ENCODE measurements around the gene LRRC4B. TPM values are rescaled to one million over a fixed set of nuclear protein-coding genes. Genes with fewer than 3 reads are reported as not detected.
A peak's percentile ranks its signal among the peaks of the same experiment; 100 is the strongest.
"Not testable (repeated sequence)": the region's sequence is repeated elsewhere in the genome, so short reads cannot be mapped to it uniquely, and the experiment has no call there.

Gene LRRC4B, protein sequence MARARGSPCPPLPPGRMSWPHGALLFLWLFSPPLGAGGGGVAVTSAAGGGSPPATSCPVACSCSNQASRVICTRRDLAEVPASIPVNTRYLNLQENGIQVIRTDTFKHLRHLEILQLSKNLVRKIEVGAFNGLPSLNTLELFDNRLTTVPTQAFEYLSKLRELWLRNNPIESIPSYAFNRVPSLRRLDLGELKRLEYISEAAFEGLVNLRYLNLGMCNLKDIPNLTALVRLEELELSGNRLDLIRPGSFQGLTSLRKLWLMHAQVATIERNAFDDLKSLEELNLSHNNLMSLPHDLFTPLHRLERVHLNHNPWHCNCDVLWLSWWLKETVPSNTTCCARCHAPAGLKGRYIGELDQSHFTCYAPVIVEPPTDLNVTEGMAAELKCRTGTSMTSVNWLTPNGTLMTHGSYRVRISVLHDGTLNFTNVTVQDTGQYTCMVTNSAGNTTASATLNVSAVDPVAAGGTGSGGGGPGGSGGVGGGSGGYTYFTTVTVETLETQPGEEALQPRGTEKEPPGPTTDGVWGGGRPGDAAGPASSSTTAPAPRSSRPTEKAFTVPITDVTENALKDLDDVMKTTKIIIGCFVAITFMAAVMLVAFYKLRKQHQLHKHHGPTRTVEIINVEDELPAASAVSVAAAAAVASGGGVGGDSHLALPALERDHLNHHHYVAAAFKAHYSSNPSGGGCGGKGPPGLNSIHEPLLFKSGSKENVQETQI
- total RNA-seq = 1 to 10 TPM in 1 of 4 donors, under 1 TPM in 3; 0.23 to 1.8 (median 0.35) TPM

DNA sequence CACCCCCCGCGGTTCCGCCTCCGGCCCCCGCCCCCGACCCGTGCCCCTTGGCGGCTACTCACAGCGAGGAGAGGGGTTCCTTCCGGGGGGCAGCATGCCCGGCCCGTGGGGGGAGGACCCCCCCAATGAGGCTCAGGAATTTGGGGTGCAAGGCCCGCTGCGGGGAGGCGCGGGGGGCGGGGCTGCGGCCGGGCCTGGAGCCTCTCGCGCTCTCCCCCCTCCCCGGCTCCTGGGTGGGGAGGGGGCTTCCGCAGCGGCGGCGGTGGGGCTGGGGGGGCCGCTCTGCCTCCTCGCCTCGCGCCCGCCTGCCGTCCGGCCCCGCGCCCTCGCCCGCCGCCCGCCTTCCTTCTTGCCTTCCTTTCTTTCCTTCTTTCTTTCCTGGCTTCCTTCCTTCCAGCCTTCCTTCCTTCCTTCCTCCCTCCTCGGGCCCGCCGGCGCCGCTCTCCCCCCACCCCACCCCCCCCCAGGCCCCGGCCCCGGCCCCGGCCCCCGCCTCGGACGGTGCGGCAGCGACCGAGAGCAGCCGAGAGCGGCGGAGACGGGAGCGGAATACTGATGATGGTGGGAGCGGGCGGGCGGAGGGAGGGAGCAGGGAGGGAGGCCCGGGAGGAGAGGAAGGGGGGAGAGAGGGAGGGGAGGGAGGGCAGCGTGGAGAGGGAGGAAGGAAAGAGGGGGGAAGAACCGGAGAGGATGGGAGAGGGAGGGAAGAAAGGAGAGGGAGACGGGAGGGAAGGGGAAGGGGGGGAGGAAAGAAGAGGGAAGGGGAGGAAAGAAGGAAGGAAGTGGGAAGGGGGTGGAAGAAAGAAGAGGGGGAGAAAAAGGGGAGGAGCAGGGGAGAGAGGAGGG is at the start of gene LRRC4B:
TSS of gene LRRC4B (minus strand) at position 554 of the 846 bp plus-strand sequence. CDS start 19,597 bp downstream, outside the sequence.
- no peak for TF ChIP-seq POLR2A (IDR thresholded peaks at IDR 0.05)
- TF ChIP-seq, protein P1, sequence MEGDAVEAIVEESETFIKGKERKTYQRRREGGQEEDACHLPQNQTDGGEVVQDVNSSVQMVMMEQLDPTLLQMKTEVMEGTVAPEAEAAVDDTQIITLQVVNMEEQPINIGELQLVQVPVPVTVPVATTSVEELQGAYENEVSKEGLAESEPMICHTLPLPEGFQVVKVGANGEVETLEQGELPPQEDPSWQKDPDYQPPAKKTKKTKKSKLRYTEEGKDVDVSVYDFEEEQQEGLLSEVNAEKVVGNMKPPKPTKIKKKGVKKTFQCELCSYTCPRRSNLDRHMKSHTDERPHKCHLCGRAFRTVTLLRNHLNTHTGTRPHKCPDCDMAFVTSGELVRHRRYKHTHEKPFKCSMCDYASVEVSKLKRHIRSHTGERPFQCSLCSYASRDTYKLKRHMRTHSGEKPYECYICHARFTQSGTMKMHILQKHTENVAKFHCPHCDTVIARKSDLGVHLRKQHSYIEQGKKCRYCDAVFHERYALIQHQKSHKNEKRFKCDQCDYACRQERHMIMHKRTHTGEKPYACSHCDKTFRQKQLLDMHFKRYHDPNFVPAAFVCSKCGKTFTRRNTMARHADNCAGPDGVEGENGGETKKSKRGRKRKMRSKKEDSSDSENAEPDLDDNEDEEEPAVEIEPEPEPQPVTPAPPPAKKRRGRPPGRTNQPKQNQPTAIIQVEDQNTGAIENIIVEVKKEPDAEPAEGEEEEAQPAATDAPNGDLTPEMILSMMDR (IDR thresholded peaks at IDR 0.05) = no peak
- H3K4me3 ChIP-seq (ENCODE audit: low read depth, poor library complexity, severe bottlenecking) = no peak within 1 kb of the TSS
- 3 to 4% methylated on average over 46 to 50 of the region's 65 CpGs for WGBS, 2 donors

DNA sequence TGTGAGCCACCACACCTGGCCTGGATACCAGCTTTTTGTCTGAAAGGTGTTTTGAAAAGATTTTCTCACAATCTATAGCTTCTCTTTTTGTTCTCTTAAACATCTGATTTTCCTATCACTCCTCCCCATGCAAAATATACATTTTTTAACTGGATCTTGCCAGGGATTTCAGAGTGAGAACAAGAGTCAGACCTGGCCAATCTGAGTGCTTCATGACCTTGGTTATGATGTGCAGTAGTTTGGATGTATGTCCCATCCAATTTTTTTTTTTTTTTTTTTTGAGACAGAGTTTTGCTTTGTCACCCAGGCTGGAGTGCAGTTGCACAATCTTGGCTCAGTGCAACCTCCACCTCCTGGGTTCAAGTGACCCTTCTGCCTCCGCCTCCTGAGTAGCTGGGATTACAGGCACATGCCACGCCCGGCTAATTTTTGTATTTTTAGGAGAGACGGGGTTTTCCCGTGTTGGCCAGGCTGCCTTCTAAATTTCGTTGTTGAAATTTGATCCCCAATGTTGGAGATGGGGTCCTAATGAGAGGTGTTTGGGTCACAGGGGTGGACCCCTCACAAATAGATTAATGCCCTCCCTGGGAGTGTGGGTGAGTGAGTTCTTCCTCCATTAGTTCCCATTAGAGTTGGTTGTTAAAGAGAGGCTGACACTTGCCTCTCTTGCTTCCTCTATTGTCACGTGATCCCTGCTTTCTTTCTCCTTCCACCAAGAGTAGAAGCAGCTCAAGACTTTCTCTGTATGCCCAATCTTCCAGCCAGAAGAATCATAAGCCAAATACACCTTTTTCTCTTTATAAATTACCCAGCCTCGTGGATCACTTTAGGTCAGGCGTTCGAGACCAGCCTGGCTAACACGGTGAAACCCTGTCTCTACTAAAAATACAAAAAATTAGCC is 44.5 kb upstream of the LRRC4B start:
- H3K4me3 ChIP-seq (ENCODE audit: low read depth, poor library complexity, severe bottlenecking); intact Hi-C loops (cut with DNase I; ENCODE audit: low total_unique reads): not testable (repeated sequence)
- WGBS, 2 donors = 64 to 69% methylated on average over 11 of the region's 11 CpGs
- peak in 1 of 2 donors; percentile 21 for DNase-seq (ENCODE audit: low spot score in 2 of 2)

More for the DNA sequence above, at the start of gene LRRC4B:
- intact Hi-C loops (cut with DNase I; ENCODE audit: low total_unique reads) = no loop called here
- DNase-seq (ENCODE audit: low spot score in 2 of 2) = no peak

DNA sequence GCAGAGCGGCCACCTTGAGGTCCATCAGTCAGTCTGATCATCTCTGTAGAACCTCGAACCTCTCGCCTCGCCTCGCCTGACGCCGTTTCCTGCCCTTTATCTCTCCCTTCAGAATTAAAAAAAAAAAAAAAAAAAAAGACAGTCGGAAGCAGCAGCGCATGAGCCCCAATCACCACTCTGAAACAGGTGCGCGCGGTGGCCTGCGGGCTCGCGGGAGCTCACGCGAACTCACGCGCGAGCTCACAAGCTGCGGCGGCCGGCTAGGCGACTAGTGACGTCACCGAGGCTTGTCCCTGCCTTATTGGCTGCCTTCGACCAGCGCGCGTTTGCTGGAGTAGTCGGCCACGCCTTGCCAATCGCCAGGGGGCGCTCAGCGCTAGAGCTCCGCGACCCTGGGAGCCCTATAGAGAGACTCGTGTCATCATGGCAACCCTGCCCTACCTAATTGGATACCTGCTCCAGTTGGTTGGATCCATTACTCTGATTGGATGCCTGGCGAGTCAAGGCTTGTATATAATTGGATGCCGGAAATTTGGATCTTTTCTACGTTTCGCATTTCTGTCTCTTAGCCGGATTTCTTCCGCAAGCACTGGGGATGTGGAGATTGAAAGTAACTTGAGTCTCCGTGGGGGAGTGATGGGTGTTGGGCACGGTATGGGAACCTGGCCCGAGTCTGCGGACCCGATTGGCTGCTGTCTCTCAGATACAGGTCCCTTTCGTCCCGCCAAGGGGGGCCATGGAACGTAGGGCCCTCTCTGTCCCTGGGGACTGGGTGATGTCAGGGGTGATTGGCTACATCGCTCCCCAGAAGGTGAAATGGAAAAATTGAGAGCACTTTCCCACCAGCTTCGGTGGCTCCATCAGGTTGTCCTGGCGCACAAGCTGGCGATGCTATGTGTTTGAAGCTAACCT is 39.9 kb upstream of the LRRC4B start:
- intact Hi-C loops (cut with DNase I; ENCODE audit: low total_unique reads) = no loop called here
- DNase-seq (ENCODE audit: low spot score in 2 of 2) = peak; percentile 28 to 76
- WGBS, 2 donors = 14 to 18% methylated on average over 48 to 56 of the region's 56 CpGs
- no peak overlapping the region for H3K4me3 ChIP-seq (ENCODE audit: low read depth, poor library complexity, severe bottlenecking)
- TF ChIP-seq, protein P1 (IDR thresholded peaks at IDR 0.05) = no peak
- no peak for TF ChIP-seq POLR2A (IDR thresholded peaks at IDR 0.05)

DNA sequence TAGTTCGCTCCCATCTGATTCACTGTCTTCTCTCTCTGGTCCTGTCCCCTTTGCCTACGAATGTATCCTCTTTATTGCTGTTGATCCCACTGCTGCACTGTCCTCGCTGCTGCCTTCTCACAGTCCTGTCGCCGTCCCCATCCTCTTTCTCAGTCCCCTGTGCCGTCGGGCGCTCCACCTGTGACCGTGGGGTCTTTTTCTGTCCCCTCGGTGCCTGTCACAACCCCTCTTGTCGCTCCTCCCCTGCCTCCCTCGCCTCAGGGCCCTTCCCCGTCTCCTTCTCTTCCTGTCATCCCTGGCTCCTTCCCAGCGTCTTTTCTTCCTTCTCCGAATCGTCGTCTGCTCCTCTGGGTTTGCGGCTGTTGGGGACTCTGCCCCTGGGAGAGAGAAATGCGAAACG is 39.2 kb upstream of the LRRC4B start:
- intact Hi-C loops (cut with DNase I; ENCODE audit: low total_unique reads) = no loop called here
- H3K4me3 ChIP-seq (ENCODE audit: low read depth, poor library complexity, severe bottlenecking) = no peak overlapping the region
- TF ChIP-seq POLR2A (IDR thresholded peaks at IDR 0.05) = no peak
- TF ChIP-seq, protein P1 (IDR thresholded peaks at IDR 0.05) = no peak
- DNase-seq (ENCODE audit: low spot score in 2 of 2) = peak in 1 of 2 donors; percentile 56
- 62% methylated on average over 20 of the region's 20 CpGs for WGBS, 2 donors

DNA sequence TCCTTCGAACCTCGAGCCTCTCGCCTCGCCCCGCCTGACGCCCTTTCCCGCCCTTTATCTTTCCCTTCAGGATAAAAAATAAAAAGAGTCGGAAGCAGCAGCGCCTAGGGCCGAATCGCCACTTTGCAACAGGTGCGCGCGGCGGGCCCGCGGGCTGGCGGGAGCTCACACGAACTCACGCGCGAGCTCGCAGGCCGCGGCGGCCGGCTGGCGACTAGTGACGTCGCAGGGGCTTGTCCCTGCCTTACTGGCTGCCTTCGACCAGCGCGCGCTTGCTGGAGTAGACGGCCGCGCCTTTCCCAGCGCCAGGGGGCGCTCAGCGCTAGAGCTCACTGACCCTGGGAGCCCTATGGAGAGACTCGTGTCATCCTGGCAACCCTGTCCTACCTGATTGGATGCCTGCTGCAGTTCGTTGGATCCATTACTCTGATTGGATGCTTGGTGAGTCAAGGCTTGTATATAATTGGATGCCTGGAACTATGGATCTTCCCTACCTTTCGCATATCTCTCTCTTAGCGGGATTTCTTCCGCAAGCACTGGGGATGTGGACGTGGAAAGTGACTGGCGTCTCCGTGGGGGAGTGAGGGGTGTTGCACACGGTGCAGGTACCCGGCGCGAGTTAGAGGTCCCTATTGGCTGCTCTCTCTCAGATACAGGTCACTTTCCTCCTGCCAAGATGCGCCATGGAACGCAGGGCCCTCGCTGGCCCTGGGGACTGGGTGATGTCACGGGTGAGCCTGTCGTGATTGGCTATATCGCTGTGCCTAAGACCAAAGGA is 38.0 kb upstream of the LRRC4B start:
- WGBS, 2 donors = 31 to 47% methylated on average over 47 to 51 of the region's 58 CpGs
- intact Hi-C loops (cut with DNase I; ENCODE audit: low total_unique reads); H3K4me3 ChIP-seq (ENCODE audit: low read depth, poor library complexity, severe bottlenecking): not testable (repeated sequence)
- peak in 1 of 2 donors; percentile 36 for DNase-seq (ENCODE audit: low spot score in 2 of 2)

DNA sequence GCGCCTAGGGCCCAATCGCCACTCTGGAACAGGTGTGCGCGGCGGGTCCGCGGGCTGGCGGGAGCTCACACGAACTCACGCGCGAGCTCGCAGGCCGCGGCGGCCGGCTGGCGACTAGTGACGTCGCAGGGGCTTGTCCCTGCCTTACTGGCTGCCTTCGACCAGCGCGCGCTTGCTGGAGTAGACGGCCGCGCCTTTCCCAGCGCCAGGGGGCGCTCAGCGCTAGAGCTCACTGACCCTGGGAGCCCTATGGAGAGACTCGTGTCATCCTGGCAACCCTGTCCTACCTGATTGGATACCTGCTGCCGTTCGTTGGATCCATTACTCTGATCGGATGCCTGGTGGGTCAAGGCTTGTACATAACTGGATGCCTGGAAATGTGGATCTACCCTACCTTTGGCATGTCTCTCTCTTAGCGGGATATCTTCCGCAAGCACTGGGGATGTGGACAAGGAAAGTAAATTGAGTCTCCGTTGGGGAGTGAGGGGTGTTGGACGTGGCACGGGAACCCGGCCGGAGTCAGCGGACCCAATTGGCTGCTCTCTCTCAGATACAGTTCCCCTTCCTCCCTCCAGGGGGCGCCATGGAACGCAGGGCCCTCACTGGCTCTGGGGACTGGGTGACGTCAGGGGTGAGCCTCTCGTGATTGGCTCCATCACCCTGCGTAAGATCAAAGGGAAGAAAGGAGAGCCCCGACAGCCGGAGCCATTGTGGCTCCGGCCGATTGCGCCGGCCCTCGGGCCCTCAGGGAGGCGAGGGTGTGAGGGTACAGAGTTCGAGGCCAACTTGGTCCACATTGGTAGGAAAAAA is 36.2 kb upstream of the LRRC4B start:
- H3K4me3 ChIP-seq (ENCODE audit: low read depth, poor library complexity, severe bottlenecking); intact Hi-C loops (cut with DNase I; ENCODE audit: low total_unique reads): not testable (repeated sequence)
- WGBS, 2 donors = 46 to 55% methylated on average over 34 to 45 of the region's 56 CpGs
- DNase-seq (ENCODE audit: low spot score in 2 of 2) = peak in 1 of 2 donors; percentile 54

Data from lower leg skin (tissue), 4 donors.